Globus pallidus (tissue), 1 donor: ENCODE results near the gene CLIC3.

Experiments used
- DNase-seq: peaks from one replicate; pipeline ENCODE4 v3.0.0-alpha.2; 2015; ENCODE audit warnings: low spot score

The CLIC3 gene

DNA sequence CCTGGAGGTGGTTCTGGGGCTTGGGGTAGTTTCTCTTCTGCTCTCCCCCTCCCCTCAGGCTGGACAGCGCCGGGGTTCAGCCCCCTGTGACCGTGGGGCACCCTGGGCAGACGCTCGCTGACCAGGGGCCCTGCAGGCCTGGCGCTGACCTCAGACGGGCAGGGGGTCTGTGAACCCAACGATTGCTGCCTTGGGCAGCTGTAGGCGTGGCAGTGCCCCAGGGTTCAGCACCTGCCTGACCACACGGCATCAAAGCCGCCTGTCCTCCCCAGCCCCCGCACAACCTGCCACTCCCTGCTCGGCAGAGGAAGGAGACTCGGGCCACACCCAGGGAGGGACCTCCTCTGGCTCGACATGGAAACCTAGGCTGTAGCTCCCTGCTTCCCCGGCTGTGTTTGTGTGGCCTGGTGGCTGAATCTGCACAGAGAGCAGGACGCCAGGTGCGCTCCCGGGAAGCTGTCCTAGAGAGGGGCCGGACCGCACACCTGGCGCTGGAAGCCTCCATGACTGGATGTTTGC, 32.1 kb downstream of the CLIC3 start:
- no peak for DNase-seq

DNA sequence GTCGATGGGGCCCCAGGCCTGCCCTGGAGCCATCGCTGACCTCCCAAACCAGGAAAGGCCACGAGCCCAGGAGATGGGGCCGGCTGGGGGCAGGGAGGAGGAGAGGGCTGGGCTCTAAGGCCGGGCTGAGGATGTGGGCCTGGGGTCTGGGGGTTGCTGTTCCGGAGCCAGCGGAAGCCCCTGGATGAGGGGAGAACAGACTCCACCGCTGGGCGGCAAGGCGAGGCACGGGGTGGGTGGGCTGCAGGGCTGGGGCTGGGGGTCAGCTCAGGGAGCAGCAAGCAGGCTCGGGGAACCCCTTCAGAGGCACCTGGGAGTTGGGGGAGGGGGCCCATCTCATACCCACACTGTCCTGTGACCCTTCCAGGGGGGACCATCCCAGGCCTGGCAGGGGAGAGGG, 32.6 kb downstream of the CLIC3 start:
- no peak for DNase-seq

- DNase-seq: peak; percentile 68
These were observed 33.0 kb downstream of the CLIC3 start for GRCh38 chr9:136963341-136963740.

GRCh38 chr9:136962701-136963248, 33.6 kb downstream of the CLIC3 start:
- no peak for DNase-seq

DNA sequence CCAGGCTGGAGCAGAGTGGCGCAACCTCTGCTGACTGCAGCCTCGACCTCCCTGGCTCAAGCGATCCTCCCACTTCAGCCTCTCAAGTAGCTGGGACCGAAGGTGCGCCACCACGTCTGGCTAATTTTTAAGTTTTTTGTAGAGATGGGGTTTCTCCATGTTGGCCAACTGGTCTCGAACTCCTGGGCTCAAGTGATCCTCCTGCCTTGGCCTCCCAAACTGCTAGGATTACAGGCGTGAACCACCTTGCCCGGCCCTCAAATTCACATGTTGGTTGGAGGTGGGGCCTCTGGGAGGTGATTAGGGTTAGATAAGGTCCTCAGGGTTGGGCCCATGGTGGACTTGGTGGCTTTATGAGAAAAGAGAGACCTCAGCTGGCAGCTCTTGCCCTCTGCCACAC, 34.2 kb downstream of the CLIC3 start:
- no peak for DNase-seq

DNA sequence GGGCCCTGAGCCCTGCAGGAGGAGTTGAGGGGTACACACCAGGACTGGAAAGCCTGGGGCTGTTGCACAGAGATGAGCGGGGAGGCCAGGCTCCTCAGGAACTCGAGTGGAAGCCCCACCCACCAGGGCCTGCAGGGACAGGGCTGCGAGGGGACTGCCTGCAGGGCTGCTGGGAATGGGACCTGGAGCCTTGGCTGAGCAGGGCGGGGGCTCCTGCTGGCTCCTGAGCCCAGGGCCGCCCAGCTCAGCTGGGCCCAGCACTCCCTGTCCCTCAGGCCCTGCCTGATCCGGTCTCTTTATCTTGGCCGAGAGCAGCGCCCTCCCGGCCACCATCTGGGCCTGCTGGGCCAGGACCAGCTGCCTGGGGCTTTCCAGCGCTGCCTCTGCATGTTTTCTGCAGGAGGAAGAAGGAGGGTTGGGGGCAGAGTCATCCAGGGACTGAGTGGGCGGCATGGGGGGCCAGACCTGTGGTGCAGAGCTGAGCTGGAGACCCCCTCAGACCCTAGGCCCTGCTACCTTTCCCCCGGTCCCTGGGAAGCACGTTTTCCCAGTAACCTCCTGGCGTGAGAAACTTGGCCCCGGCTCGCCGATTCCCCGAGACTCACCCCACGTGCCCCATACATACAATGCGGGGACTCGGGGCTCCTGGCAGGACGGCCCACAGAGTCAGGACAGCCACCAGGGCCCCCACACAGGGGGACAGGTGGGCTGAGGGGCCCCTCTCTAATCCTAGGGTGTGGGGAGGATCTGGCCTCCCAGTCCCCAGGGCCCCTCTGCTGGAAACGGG, 34.9 kb downstream of the CLIC3 start:
- DNase-seq: peak; percentile 59

- DNase-seq: no peak
These were observed 35.5 kb downstream of the CLIC3 start for GRCh38 chr9:136960938-136961275.

DNA sequence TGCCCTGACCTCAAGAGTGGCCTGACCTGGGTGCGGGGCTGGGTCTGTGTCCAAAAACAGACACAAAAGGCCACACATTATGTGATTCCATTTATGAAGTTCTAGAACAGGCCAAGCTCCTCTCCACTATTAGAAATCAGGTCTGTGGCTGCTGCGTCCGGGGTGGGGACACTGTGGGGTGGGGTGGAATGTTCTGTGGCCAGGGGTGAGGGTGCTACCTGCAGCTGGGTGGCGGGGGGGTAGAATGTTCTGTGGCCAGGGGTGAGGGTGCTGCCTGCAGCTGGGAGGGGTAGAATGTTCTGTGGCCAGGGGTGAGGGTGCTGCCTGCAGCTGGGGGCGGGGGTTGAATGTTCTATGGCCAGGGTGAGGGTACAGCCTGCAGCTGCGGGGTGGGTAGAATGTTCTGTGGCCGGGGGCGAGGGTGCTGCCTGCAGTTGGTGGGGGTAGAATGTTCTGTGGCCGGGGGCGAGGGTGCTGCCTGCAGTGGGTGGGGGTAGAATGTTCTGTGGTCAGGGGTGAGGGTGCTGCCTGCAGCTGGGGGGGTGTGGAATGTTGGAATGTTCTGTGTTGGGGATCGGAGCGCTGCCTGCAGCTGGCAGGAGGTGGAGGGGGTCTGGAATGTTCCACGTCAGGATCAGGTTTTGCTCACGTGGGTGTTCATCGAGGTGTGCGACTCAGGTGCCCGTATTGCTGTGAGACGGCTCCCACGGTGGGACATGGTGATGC, 36.0 kb downstream of the CLIC3 start:
- DNase-seq: no peak

DNA sequence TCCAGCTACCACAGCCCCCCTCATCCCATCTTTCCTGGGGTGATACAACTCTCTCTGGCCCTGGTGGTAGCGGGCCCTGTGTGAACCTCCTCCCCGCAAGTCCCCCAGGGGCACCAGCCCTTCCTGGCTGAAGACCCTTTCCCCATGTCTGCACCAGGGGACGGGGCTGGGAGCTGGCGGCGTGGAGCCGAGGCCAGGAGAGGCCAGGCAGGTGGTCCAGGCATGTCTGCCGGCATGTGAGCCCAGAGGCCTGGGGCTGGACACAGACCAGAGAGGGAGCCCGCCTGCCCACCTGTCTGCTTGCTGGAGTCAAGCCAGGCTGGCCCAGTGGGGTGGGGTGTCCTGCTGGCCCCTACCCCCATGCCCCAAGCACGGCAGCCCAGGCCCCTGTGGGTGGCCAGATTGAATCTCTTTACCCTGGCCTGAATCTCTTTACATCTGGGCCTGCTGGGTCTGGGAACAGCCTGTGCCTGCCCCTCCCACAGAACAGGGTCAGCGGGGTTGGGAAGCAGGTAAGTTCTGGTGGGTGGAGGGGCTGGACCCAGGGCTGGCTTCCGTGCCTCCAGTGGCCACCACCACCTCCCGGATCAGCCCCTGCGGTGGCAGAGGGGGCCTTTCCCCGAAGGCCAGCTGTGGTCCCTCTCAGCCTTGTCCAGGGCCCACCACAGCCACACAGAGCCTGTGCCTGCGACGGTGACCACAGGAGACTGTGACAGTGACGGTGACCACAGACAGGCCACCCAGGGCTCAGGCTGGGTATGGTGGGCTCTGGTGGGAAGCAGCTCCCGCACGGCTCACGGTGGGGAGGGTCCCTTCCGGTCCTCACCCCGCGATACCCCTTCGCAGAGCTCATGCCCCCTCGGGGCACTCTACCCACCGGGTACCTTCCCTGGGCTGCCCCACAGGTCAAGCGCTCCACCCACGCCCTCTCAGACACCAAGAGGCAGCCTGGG, 37.2 kb downstream of the CLIC3 start:
- DNase-seq: no peak

DNA sequence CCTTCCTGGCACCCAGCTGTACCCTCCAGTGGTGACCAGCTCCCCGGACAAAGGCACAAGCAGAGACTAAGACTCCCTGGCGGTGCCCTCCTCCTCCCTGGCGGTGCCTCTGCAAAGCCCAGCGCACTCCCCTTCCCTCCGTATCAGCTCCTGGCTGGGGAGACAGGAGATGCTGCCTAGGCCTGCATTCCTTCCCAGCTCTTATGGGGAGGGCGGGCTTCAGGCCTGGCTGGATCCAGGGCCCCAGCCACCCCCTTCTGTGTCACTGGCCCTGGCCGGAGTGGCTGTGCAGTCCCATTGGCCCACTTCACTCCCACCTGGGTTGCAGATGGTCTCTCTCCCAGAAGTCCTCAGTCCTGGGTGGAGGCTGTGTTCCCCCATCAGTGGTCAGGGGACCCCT, 37.9 kb downstream of the CLIC3 start:
- DNase-seq: no peak

- DNase-seq: no peak
These were observed 38.5 kb downstream of the CLIC3 start for GRCh38 chr9:136957901-136958300.

DNA sequence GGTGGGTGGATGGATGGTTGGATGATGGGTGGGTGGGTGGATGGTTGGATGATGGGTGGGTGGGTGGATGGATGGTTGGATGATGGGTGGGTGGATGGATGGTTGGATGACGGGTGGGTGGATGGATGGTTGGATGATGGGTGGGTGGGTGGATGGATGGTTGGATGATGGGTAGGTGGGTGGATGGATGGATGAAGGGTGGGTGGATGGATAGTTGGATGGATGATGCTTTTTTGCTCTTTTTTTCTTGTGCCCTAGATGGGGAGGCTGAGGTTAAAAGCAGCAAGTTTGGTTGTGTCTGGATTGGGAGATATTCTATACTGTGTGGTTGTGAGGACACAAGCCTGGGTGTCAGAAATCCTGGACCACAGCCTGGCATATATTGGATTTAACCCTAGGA, 38.9 kb downstream of the CLIC3 start:
- no peak for DNase-seq

DNA sequence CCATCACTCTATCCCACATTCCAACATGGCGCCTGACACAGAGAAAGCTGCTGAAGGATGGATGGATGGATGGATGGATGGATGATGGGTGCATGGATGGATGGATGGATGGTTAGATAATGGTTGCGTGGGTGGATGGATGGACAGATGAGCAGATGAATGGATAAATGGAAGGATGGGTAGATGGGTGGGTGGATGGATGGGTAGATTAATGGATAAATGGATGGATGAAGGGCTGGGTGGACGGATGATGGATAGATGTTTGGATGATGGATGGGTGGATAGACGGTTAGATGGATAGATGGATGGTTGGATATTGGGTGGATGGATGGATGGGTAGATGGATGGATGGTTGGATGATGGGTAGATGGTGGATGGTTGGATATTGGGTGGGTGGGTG, 39.8 kb downstream of the CLIC3 start:
- DNase-seq: no peak

DNA sequence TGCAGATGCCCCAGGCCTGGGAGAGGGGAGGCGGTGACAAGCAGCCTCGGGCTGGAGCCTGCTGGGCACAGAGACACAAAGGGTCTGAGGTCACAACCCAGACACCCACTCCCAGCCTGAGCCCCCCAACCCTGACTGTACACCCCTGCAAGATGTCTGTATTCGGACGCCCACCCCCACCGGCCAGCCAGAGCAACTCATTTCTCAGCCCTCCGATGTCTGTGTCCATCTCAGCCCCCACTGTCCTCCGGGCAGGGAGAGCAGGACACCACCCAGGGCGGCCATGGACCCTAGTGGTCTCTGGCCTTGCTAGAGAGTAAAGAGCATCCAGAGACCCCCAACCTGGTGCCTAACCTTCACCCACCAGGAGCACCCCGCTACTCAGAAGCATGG, 40.4 kb downstream of the CLIC3 start:
- no peak for DNase-seq

DNA sequence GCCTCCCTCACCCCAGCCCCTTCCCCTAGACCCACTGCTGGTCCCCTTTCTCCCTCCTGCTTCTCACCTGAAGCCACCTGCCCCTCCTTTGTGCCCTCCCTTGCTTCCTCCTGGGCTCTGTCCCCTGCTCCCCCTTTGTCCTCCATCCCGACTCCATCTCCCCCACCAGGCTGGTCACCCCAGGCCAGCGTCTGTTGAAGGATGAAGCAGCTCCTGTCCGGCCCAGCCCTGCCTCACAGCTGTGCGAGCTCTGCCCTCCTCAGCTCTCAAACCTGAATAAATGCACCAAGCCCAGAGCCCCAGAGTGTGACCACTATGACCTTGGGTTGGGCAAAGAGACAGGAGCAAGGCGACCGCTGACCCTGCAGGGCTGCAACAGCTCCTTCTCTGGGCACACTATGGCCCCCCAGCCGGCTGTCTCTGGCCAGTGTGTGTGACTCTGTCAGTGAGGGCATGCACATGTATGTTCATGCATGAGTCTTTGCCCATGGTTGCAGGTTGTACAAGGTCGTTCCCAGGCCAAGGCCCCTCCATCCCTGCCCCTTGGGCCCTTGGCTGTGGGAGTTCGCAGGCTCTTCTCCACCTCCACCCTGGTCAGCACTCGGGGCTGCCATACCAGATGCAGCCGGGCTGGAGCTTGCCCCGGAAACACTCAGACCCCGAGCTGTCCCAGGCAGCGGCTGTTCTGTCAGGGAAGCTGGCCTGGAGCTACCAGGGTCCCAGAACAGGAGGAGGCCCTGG, 41.0 kb downstream of the CLIC3 start:
- DNase-seq: no peak

- no peak for DNase-seq
These were observed 41.9 kb downstream of the CLIC3 start for GRCh38 chr9:136954270-136955083.

DNA sequence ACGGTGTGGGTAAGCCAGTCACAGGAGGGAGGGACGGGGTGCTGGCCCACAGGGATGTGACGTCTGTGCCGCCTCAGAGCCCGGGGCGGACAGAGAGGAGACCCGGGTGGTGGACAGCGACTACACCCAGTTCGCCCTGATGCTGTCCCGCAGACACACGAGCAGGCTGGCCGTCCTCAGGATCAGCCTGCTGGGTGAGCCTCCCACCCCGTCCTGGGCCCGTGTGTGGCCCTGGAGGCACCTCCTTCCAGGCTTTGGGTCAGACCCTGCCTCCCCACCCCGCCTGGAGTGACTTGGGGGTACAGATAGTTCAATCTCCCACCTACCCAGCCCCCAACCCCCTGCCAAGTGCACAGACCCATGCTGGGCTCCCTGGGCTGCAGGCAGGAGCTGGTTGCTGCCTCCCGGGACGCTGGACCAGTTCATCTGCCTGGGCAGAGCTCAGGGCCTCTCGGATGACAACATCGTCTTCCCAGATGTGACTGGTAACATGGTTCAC, 42.5 kb downstream of the CLIC3 start:
- DNase-seq: no peak

DNA sequence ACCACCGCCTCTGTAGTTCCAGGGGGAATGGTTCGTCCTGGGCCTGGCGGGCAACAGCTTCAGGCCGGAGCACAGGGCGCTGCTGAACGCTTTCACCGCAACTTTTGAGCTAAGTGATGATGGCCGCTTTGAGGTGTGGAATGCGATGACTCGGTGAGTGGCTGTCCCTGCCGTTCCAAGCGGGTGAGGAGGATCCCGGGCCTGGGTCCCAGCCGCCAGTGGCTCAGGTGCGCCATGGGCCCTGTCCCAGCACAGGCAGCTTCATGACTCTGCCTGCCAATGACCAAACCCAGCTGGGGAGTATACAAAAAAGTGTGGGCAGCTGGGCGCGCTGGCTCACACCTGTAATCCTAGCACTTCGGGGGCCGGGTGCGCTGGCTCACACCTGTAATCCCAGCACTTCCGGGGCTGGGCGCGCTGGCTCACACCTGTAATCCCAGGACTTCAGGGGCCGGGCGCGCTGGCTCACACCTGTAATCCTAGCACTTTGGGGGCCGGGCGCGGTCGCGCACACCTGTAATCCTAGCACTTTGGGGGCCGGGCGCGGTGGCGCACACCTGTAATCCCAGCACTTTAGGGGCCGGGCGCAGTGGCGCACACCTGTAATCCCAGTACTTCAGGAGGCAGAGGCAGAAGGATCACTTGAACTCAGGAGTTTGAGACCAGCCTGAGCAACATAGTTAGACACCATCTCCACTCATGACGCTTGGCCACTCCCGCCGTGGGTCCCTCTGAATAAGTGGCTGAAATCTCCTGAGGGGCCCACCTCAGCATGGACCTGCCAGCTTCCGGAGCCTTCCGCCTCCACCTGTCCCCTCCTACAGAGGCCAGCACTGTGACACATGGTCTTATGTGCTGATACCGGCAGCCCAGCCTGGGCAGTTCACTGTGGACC, 43.2 kb downstream of the CLIC3 start:
- DNase-seq: no peak

DNA sequence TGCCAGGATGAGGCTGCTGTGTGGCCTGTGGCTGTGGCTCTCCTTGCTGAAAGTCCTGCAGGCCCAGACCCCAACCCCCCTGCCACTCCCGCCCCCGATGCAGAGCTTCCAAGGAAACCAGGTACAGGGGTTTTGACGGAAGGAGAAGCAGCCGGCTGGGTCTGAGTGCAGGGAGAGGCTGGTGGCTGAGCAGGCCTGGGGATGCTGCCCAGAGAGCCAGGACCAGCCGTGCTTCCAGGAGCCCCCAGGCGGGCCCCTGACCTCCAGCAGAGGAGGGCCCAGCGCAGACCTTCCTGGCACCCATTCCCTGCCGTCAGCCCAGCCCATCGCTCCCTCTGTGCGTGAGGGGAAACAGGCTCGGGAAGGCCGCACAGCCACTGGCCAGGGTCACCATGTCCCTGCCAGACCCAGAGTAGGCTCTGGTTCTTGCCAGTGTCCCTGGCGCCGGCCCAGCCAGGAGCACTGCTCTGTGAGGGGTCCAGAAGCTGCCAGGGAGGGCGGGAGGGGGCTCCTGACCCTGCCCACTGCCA, 44.0 kb downstream of the CLIC3 start:
- no peak for DNase-seq
